Suprapubic skin (tissue), 4 donors: ENCODE data around the gene APLNR. TPM values are rescaled to one million over a fixed set of nuclear protein-coding genes. Genes with fewer than 3 reads are reported as not detected.

ENCODE experiments used
- DNase-seq, 2 donors: peaks; one replicate each; pipeline ENCODE4 v3.0.0-alpha.2; 2019; ENCODE audit warnings: low spot score in 2 of 2
- H3K27ac ChIP-seq: fragments of 200-600 bp; sonication (generic); one replicate; pipeline ENCODE4 v1.5.1; 2019
- H3K27me3 ChIP-seq: fragments of 200-600 bp; sonication (generic); one replicate; pipeline ENCODE4 v1.5.1; 2019
- H3K36me3 ChIP-seq: fragments of 200-600 bp; sonication (generic); one replicate; pipeline ENCODE4 v1.5.1; 2019
- H3K4me1 ChIP-seq: fragments of 200-600 bp; sonication (generic); one replicate; pipeline ENCODE4 v1.5.1; 2019
- H3K4me3 ChIP-seq: fragments of 200-600 bp; sonication (generic); one replicate; pipeline ENCODE4 v1.5.1; 2019; ENCODE audit warnings: mild to moderate bottlenecking
- H3K9me3 ChIP-seq: fragments of 200-600 bp; sonication (generic); one replicate; pipeline ENCODE4 v1.5.1; 2019
- EP300 ChIP-seq: sonication (generic); formaldehyde crosslinking; IDR thresholded peaks from one replicate; pipeline ENCODE4 v1.6.1; 2017; ENCODE audit warnings: antibody characterized with exemption
- POLR2A ChIP-seq, 2 donors: fragments of 450-650 bp; IDR thresholded peaks; one replicate each; pipeline ENCODE4 v1.6.1; 2017; ENCODE audit warnings: antibody characterized with exemption in 2 of 2, mild to moderate bottlenecking in 2 of 2, moderate library complexity in 2 of 2
- POLR2AphosphoS5 ChIP-seq, 3 donors: sonication (generic); formaldehyde crosslinking; IDR thresholded peaks; one replicate each; pipeline ENCODE4 v1.6.1; 2017; ENCODE audit warnings: antibody characterized with exemption in 3 of 3
- WGBS: methylation state at CpG from one replicate; pipeline ENCODE4 v1.1.5; 2018; 5-methylcytosine and 5-hydroxymethylcytosine counted together
- total RNA-seq, 4 donors: library from RNA; depleted of rRNA; stranded (reverse); fragments of >200 nt; gene quantifications; one replicate each; pipeline ENCODE4 v1.1.0, GENCODE V29; 2016
- TF ChIP-seq, protein P1 (sequence below), 2 donors: fragments of 200-600 bp in 1 of 2; fragments of 450-650 bp in 1 of 2; sonication (generic) in 1 of 2; IDR thresholded peaks; one replicate each; pipeline ENCODE4 v1.5.1; 2016 to 2019; ENCODE audit warnings: antibody characterized with exemption in 2 of 2, mild to moderate bottlenecking in 1 of 2, moderate library complexity in 1 of 2

APLNR gene
- total RNA-seq, 4 donors from 2014 or later, result 0.42 to 2.2 (median 1.2) TPM

DNA sequence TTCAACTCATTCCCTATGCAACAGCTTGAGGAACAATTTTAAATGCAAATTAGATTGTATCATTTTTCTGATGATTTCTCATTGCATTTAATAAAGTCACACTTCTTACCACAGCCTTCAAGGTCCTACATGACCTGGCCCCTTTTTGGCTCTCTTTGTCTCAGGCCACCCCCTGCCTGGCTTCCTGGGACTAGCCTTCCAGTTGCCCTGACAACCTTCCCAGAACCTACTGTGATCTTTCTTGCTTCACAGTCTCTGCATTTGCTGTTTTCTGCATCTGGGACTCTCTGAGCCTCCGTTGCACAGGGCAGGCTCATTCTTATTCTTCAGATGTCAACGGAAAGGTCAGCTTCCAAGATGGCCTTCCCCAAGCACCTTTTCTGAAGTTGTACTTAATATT lies 12.9 kb downstream of the APLNR start:
- TF ChIP-seq POLR2AphosphoS5 (IDR thresholded peaks at IDR 0.05) (no peak), POLR2A (IDR thresholded peaks at IDR 0.05) (no peak), EP300 (no peak)
- TF ChIP-seq, protein P1, sequence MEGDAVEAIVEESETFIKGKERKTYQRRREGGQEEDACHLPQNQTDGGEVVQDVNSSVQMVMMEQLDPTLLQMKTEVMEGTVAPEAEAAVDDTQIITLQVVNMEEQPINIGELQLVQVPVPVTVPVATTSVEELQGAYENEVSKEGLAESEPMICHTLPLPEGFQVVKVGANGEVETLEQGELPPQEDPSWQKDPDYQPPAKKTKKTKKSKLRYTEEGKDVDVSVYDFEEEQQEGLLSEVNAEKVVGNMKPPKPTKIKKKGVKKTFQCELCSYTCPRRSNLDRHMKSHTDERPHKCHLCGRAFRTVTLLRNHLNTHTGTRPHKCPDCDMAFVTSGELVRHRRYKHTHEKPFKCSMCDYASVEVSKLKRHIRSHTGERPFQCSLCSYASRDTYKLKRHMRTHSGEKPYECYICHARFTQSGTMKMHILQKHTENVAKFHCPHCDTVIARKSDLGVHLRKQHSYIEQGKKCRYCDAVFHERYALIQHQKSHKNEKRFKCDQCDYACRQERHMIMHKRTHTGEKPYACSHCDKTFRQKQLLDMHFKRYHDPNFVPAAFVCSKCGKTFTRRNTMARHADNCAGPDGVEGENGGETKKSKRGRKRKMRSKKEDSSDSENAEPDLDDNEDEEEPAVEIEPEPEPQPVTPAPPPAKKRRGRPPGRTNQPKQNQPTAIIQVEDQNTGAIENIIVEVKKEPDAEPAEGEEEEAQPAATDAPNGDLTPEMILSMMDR (IDR thresholded peaks at IDR 0.05), result no peak
- Histone ChIP-seq H3K4me3 (no peak overlapping the region), H3K27me3 (no peaks in the 10 kb centered on the region), H3K36me3 (no peaks in the 10 kb centered on the region), H3K27ac (no peak overlapping the region), H3K9me3 (no peaks in the 10 kb centered on the region), H3K4me1 (peaks cover 3% of the 10 kb centered on the region)
- no peak for DNase-seq
- 86% methylated on average over 2 of the region's 2 CpGs for WGBS

GRCh38 chr11:57223601-57224000 lies 13.4 kb downstream of the APLNR start:
- no peaks in the 10 kb centered on the region for H3K36me3 ChIP-seq
- WGBS, result 86% methylated on average over 3 of the region's 3 CpGs
- H3K4me1 ChIP-seq, result peaks cover 7% of the 10 kb centered on the region
- DNase-seq, result no peak
- H3K4me3 ChIP-seq, result no peak overlapping the region
- no peaks in the 10 kb centered on the region for H3K9me3 ChIP-seq
- TF ChIP-seq, protein P1 (IDR thresholded peaks at IDR 0.05), result no peak
- TF ChIP-seq POLR2AphosphoS5 (IDR thresholded peaks at IDR 0.05) (no peak), EP300 (no peak), POLR2A (IDR thresholded peaks at IDR 0.05) (no peak)
- no peaks in the 10 kb centered on the region for H3K27me3 ChIP-seq
- no peak overlapping the region for H3K27ac ChIP-seq

DNA sequence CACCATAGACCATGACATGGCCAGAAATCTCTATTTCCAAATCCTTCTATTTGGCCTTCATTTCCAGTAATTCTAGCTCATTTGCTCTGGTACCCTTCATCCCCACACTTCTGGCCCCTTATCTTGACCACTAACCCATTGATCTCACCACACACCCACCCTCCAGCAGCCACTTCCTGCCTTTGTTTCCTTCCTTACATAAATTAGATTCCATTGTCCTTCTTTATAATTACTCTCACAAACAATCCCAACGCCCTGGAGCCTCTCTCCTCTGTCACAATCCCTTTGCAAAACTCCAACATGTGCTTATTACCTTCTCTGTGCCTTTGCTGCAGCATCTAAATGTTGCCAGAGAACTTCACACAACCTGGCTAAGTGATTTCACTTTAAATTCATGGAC lies 14.8 kb downstream of the APLNR start:
- Histone ChIP-seq H3K27me3 (no peaks in the 10 kb centered on the region), H3K4me1 (peaks cover 7% of the 10 kb centered on the region), H3K4me3 (no peak overlapping the region), H3K36me3 (no peaks in the 10 kb centered on the region), H3K9me3 (no peaks in the 10 kb centered on the region), H3K27ac (no peak overlapping the region)
- no peak for DNase-seq
- TF ChIP-seq, protein P1 (IDR thresholded peaks at IDR 0.05), result no peak
- TF ChIP-seq POLR2A (IDR thresholded peaks at IDR 0.05) (no peak), POLR2AphosphoS5 (IDR thresholded peaks at IDR 0.05) (no peak), EP300 (no peak)
- 49% methylated on average over 1 of the region's 1 CpG for WGBS

GRCh38 chr11:57219021-57219627 lies 17.9 kb downstream of the APLNR start:
- peak overlapping the region; percentile 7 for H3K27ac ChIP-seq
- H3K4me3 ChIP-seq, result no peak overlapping the region
- TF ChIP-seq EP300 (no peak), POLR2AphosphoS5 (IDR thresholded peaks at IDR 0.05) (no peak), POLR2A (IDR thresholded peaks at IDR 0.05) (no peak)
- TF ChIP-seq, protein P1 (IDR thresholded peaks at IDR 0.05), result no peak
- peaks cover 13% of the 10 kb centered on the region for H3K4me1 ChIP-seq
- no peaks in the 10 kb centered on the region for H3K9me3 ChIP-seq
- H3K36me3 ChIP-seq, result no peaks in the 10 kb centered on the region
- whole genome bisulfite sequencing, result 37% methylated on average over 6 of the region's 6 CpGs
- no peak for DNase-seq
- H3K27me3 ChIP-seq, result no peaks in the 10 kb centered on the region

DNA sequence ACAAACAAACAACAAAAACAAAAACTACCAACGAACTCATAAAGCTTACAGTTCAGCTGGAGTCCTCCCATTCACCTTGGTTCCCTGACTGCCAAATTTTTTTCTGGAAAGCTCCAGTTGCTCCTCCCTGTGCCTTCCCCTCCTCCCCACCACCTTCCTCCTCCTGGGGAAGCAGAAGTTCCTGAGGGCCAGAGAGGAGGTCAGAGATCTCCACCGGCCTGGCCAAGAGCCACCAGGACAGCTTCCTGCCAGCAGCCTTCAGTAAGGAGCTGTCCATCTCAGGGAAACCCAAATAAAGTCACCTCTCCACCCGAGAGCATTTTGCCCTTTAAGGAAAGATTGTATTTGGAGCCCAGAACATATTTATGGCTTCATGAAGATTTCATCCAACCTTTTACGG lies 20.0 kb downstream of the APLNR start:
- Histone ChIP-seq H3K4me1 (peaks cover 24% of the 10 kb centered on the region), H3K4me3 (no peak overlapping the region), H3K27ac (no peak overlapping the region), H3K27me3 (no peaks in the 10 kb centered on the region), H3K9me3 (no peaks in the 10 kb centered on the region), H3K36me3 (no peaks in the 10 kb centered on the region)
- TF ChIP-seq EP300 (no peak), POLR2AphosphoS5 (IDR thresholded peaks at IDR 0.05) (no peak), POLR2A (IDR thresholded peaks at IDR 0.05) (no peak)
- TF ChIP-seq, protein P1 (IDR thresholded peaks at IDR 0.05), result no peak
- 49% methylated on average over 4 of the region's 4 CpGs for WGBS
- DNase-seq, result no peak
